ENCODE data around the gene CBX8.
A peak's percentile ranks its signal among the peaks of the same experiment; 100 is the strongest.

Gene CBX8

GRCh38 chr17:79806863-79807720 lies 10.2 kb upstream of the CBX8 start:
- DNase-seq (ENCODE audit: low read depth in 3 of 3, low spot score in 1 of 3), result no peak

GRCh38 chr17:79806446-79806760 lies 9.5 kb upstream of the CBX8 start:
- no peak for DNase-seq (ENCODE audit: low read depth in 3 of 3, low spot score in 1 of 3)

DNA sequence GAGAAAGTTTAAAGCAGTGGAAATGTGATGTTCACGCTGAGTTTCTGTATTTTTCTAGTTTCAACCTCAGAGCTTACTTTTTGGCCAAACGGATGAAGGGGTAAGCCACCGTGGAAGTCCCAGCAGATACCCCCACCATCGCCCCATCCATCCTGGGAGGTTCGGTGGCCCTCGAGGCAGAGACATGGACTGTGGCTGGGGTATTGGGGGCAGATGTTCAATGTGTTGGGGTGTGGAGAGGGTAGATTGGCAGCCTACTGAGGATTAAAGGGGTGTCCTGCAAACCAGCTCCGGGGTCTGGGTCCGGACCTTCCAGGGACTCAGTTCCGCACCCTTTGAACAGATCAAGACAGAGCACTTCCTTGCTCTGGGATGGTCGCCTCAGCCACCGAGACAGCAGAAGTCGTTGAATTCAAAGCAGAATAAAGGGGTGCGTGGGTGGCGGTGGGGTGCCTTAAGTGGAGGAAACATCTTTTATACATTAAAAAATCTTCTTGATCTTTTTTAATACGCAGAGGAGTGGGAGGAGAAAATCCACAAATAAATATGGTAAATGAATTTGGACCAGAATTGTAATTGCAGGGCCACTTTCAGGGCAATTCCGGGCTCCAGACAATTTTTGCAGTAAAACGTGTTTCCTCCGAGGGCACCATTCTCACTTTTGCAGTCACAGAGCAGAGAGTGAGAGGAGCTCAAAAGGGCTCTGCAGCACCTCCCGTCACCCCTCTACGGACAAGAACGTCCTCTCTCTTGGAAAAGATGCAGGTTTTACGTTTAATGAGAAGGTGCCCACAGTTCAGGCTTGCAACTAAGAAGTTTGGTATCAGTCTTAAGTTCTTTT lies 8.2 kb upstream of the CBX8 start:
- no peak for DNase-seq (ENCODE audit: low read depth in 3 of 3, low spot score in 1 of 3)

DNA sequence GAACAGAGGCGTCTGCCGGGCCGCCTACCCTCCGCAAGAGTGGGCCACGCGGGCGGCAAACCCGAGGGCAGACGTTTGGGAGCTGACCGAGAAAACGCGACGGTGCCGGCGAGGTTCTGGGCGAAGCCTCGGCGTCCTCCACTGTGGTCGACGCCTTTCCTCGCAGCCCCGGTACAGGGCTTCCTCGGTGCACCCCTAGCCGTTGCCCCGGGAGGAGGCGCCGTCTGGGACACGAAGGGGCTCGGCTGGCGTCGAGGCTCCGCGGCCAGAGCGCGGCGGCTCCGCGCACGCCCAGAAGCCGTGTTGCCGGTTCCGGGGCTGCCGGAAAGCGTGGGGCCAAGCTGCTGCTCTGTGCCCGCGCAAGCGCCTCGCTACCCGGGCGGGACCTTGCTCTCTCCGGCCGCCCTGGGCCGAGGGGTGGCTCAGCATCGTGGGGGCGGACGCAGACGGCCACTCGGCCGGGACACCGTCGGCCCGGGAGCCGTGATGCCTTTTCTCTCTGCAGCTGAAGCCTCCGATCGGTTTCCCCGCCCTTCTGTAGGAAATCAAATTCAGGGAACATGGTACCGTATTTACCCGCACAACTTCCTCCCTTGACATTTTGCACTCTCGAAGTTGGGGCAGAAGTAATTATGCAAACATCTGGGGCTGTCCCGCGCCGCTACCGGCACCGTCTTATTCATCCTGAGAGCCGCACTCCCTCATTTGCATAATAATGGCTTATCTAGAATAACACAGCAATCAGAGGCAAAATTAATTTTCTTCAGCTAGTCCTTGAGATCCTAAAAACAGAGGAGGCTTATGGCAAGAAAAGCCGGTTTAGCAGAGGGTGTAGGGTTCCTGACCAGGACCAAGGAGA lies 7.3 kb upstream of the CBX8 start:
- DNase-seq (ENCODE audit: low read depth in 3 of 3, low spot score in 1 of 3), result peak in 1 of 3 donors; percentile 53

- no peak for DNase-seq (ENCODE audit: low read depth in 3 of 3, low spot score in 1 of 3)
Measured at GRCh38 chr17:79803421-79803996, 6.6 kb upstream of the CBX8 start.

DNA sequence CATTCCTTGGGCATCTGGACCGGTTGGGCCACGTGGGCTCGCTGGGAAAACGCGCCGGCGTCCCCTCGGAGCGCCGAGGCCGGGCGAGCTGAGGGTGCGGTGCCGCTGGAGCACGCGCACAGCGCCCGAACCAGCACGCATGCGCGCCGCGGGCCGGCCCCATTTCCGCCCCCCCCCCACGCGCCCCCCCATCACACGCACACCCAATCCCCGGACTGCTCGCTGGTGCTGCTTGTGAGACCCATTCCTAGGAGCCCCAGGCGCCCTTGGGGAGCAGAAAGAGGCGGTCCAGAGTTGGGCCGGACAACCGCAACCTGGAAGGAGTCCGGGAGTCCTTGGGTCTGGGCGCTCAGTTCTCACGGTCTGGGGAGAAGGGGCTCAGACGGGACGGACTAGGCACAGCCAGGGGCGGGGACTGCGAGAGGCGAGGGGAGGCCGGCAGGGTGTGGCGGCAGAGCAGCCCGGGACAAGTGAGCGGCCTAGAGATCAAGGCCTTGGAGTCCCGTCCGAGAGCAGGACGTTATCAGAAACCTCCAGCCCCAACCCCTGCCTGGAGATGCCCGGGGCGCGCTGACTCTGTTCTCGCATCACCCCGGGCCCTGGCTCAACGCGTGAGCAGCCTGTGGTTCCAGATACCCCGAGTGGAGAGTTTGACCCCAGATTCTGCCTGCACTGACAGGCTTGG lies 6.0 kb upstream of the CBX8 start:
- DNase-seq (ENCODE audit: low read depth in 3 of 3, low spot score in 1 of 3), result no peak

DNA sequence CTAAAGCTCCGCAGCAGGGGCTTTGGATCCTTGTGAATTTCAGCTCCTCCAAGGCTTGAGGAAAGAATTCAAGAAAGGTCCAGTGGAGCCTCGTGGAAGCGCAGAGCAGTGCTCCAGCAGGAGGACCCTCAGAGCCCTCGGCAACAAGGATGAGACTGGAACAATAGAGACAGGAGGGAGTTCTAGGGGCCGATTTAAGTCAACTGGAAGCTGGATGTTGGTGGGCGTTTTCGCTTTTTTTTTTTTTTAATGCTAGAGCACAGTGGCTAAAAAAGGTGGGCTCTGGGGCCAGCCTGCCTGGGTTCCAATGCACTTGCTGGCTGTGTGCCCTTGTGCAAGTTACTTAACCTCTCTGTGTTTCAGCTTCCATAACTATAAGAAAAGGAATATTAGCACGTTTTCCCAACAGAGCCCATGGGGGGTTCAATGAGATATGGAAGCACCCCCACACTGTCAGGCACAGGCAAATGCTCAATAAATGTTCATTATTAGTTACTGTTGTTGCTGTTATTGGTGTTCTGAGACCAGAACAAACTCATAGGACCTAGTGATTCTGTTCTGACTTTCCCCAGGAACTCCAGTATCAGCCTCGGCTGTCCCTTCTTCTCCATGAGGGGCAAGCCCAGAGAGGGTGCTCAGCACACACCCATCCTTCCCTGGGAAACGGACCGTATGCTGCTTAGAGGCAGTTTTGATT lies 5.3 kb upstream of the CBX8 start:
- DNase-seq (ENCODE audit: low read depth in 3 of 3, low spot score in 1 of 3), result no peak

DNA sequence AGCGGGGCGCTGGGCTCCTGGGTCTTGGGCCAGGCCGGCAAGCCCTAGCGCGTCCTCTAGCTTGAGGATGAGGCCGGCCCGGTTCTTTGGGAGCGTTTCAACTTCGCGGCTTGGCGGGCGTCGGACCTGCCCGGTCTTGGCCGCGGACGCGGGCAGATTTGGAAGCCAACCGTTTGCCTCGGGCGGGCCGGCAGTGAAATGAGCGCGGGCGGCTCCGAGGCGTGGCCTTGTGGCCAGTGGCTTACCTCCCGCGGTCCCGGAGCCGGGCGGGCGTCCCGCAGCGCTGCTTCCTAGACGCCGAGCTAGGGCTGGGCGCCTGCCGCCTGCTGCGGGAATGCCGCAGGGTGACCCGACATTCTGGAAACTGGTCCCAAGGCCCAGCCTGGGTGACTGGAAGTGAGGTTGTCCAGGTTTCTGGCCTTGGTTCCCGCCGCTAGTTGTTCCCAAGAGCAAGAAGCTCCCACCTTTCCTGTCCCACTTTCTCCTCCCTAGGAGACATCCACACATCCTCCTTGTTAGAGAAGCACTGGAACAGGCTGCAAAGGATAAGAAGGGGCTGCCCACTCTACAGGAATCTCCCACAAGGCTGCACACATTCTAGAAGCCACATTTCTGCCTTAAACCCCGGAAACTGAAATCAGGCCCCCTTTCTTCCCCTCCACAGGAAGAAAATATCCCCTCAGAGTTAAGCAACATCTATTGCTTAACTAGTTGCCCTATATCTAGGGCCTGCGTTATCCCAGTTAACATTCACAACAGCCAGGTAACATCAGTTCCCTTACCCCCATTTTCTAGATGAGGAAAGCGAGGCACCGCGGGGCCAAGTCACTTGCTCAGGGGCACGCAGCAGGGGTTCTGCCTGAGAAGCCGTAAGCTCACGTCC lies 4.5 kb upstream of the CBX8 start:
- no peak for DNase-seq (ENCODE audit: low read depth in 3 of 3, low spot score in 1 of 3)

GRCh38 chr17:79800325-79801155 lies 3.7 kb upstream of the CBX8 start:
- DNase-seq (ENCODE audit: low read depth in 3 of 3, low spot score in 1 of 3), result no peak

- DNase-seq (ENCODE audit: low read depth in 3 of 3, low spot score in 1 of 3), result no peak
Measured at GRCh38 chr17:79799538-79800324, 2.9 kb upstream of the CBX8 start.

- DNase-seq (ENCODE audit: low read depth in 3 of 3, low spot score in 1 of 3), result no peak
Measured at GRCh38 chr17:79799174-79799537, 2.3 kb upstream of the CBX8 start.

GRCh38 chr17:79798299-79799173 lies 1.7 kb upstream of the CBX8 start:
- no peak for DNase-seq (ENCODE audit: low read depth in 3 of 3, low spot score in 1 of 3)

DNA sequence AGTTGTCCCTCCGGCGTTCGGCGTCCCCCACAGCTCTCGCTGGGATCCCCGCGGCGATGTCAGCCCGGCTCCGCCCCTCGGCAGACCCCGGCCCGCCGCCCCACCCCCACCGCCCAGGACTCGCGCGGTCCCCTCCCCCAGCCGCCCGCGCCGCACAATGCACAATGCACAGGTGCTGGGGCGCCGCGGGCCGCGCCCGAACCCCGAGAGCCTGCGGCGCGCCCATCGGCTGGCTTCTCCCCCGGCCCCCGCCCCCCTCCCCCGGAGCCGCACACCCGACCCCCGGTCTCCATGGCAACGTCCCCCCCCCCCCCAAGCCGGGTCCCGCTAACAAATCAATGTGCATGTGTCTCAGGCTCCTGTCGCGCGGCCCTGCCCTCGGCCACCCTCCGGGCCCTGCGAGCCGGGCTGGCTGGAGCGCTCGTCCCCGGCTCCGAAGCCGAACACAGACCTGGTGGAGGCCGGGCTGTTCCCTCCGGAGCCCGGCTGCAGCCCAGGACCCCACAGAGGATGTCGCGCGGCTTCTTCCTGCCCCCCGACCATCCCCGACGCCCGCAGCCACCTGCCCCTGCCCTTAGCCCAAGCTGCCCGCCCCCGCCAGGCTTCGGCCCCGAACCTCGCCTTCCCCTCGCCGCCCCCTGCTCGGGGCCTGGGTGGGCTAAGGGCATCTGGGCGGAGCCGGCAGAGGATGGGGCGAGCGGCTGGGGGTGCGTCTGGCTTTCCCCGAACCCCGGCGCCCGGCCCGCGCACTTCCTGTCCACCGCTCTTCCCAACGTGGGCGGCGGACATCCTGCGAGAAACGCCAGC lies 818 bp upstream of the CBX8 start:
- DNase-seq (ENCODE audit: low read depth in 3 of 3, low spot score in 1 of 3), result no peak

GRCh38 chr17:79796444-79796762 lies 474 bp downstream of the CBX8 start:
- no peak for DNase-seq (ENCODE audit: low read depth in 3 of 3, low spot score in 1 of 3)

DNA sequence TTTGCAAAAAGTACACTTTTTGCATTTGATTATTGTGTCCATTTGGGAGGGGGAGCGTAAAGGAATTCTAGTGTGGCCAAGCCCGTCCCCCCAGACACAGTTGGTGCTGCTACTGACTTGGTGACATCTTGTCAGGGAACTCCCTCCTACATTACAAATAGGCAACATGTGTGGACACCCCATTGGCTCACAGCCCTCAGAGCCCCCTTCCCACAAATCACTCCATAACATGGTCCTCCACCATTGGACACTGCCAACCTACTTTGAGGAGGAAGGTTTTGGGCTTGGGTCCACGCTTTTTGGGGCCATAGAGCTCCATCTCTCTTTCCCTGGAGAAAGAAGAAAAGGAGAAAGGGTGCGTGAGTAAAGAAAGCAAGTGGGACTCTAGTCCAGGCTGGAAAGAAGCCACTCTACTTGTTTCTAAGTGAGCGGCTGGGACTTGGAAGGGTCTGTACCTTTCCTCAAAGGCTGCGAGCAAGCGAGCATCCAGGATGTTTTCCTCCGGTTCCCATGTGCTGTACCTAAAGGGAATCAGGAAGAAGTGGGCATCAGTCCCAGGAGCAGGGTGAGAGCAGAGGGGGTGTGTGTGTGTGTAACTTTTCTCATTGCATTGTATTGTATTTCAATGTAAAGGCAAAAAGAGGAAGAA lies 958 bp downstream of the CBX8 start:
- no peak for DNase-seq (ENCODE audit: low read depth in 3 of 3, low spot score in 1 of 3)

Data from stimulated activated CD4-positive, alpha-beta T cell treated with anti-CD3 and anti-CD28 coated beads, TNF-alpha, amount 100 ng/mL, for 1 hour (primary cell).